ENCODE results near the gene RAPGEF6.

The RAPGEF6 gene

GRCh38 chr5:131615957-131616356 is 19.1 kb downstream of the RAPGEF6 start:
- no peaks in the 10 kb centered on the region for H3K27me3 ChIP-seq (ENCODE audit: insufficient read depth, low read length, poor library complexity)
- no peak overlapping the region for H3K4me2 ChIP-seq (ENCODE audit: insufficient read depth, low read length)
- no peaks in the 10 kb centered on the region for H3K4me1 ChIP-seq (ENCODE audit: insufficient read depth, low read length)
- DNase-seq (no peak), ATAC-seq (ENCODE audit: insufficient read depth, low read depth) (no peak)
- no peak overlapping the region for H2AFZ ChIP-seq (ENCODE audit: low read depth, low read length)
- no peak for TF ChIP-seq CTCF (IDR thresholded peaks at IDR 0.05; ENCODE audit: borderline replicate concordance, extremely low read depth, low read length, poor library complexity, severe bottlenecking)
- no peaks in the 10 kb centered on the region for H3K36me3 ChIP-seq (ENCODE audit: insufficient read depth, low read length)
- H3K27ac ChIP-seq (ENCODE audit: low read length), result no peak overlapping the region
- H3K79me2 ChIP-seq (ENCODE audit: insufficient read depth, low read length), result peaks cover 99% of the 10 kb centered on the region
- peaks cover 37% of the 10 kb centered on the region for H4K20me1 ChIP-seq (ENCODE audit: insufficient read depth, low read length)
- no peak overlapping the region for H3K9ac ChIP-seq (ENCODE audit: low read depth, low read length)
- H3K9me3 ChIP-seq (ENCODE audit: insufficient read depth, low read length, severe bottlenecking), result no peaks in the 10 kb centered on the region
- no peak overlapping the region for H3K4me3 ChIP-seq (ENCODE audit: low read depth in 1 of 2, low read length in 2 of 2)

DNA sequence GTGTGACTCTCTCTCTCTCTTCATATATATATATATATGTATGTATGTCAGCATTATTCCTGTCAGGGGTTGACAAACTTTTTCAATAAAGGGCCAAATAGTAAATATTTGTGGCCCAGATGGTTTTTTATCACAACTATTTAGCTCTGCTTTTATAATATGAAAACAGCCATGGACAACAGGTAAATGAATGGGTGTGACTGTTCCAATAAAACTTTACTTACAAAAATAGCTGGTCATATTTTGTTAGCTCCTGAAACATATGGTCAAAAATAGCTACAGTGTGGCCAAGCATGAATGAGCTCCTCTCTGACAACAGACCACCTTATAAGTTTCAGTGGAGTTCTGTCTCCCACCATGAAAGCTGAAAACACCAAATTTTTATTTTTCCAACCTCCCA is 21.6 kb downstream of the RAPGEF6 start:
- H3K79me2 ChIP-seq (ENCODE audit: insufficient read depth, low read length), result peaks cover 99% of the 10 kb centered on the region
- no peaks in the 10 kb centered on the region for H3K4me1 ChIP-seq (ENCODE audit: insufficient read depth, low read length)
- DNase-seq (no peak), ATAC-seq (ENCODE audit: insufficient read depth, low read depth) (no peak)
- TF ChIP-seq CTCF (IDR thresholded peaks at IDR 0.05; ENCODE audit: borderline replicate concordance, extremely low read depth, low read length, poor library complexity, severe bottlenecking) (no peak), EZH2 (IDR thresholded peaks at IDR 0.05; ENCODE audit: borderline replicate concordance, low read depth, low read length, severe bottlenecking) (no peak)
- H3K27me3 ChIP-seq (ENCODE audit: insufficient read depth, low read length, poor library complexity), result no peaks in the 10 kb centered on the region
- no peaks in the 10 kb centered on the region for H3K36me3 ChIP-seq (ENCODE audit: insufficient read depth, low read length)
- no peak overlapping the region for H3K27ac ChIP-seq (ENCODE audit: low read length)
- H4K20me1 ChIP-seq (ENCODE audit: insufficient read depth, low read length), result peaks cover 47% of the 10 kb centered on the region
- no peak overlapping the region for H3K9ac ChIP-seq (ENCODE audit: low read depth, low read length)
- no peak overlapping the region for H3K4me3 ChIP-seq (ENCODE audit: low read depth in 1 of 2, low read length in 2 of 2)
- H2AFZ ChIP-seq (ENCODE audit: low read depth, low read length), result no peak overlapping the region
- no peak overlapping the region for H3K4me2 ChIP-seq (ENCODE audit: insufficient read depth, low read length)
- no peaks in the 10 kb centered on the region for H3K9me3 ChIP-seq (ENCODE audit: insufficient read depth, low read length, severe bottlenecking)

- peaks cover 60% of the 10 kb centered on the region for H4K20me1 ChIP-seq (ENCODE audit: insufficient read depth, low read length)
- H3K9me3 ChIP-seq (ENCODE audit: insufficient read depth, low read length, severe bottlenecking), result no peaks in the 10 kb centered on the region
- no peak overlapping the region for H3K9ac ChIP-seq (ENCODE audit: low read depth, low read length)
- DNase-seq (no peak), ATAC-seq (ENCODE audit: insufficient read depth, low read depth) (no peak)
- no peak overlapping the region for H3K27ac ChIP-seq (ENCODE audit: low read length)
- H3K27me3 ChIP-seq (ENCODE audit: insufficient read depth, low read length, poor library complexity), result no peaks in the 10 kb centered on the region
- no peak overlapping the region for H3K4me3 ChIP-seq (ENCODE audit: low read depth in 1 of 2, low read length in 2 of 2)
- H3K36me3 ChIP-seq (ENCODE audit: insufficient read depth, low read length), result no peaks in the 10 kb centered on the region
- no peaks in the 10 kb centered on the region for H3K4me1 ChIP-seq (ENCODE audit: insufficient read depth, low read length)
- H3K4me2 ChIP-seq (ENCODE audit: insufficient read depth, low read length), result no peak overlapping the region
- H3K79me2 ChIP-seq (ENCODE audit: insufficient read depth, low read length), result peaks cover 99% of the 10 kb centered on the region
- no peak for TF ChIP-seq CTCF (IDR thresholded peaks at IDR 0.05; ENCODE audit: borderline replicate concordance, extremely low read depth, low read length, poor library complexity, severe bottlenecking)
- TF ChIP-seq EZH2 (IDR thresholded peaks at IDR 0.05; ENCODE audit: borderline replicate concordance, low read depth, low read length, severe bottlenecking), result no peak
- no peak overlapping the region for H2AFZ ChIP-seq (ENCODE audit: low read depth, low read length)
Observed at GRCh38 chr5:131611064-131611381, 24.0 kb downstream of the RAPGEF6 start.

Data from DND-41 (cell line).